HG03280 (cell line): ENCODE data around the gene CLEC16A.

Experiments used
- ATAC-seq: cut with Tn5 transposase; IDR thresholded peaks from one replicate; pipeline ENCODE4 v1.9.1; 2021; ENCODE audit warnings: mild to moderate bottlenecking, moderate library complexity; ENCODE audit not compliant: unreplicated experiment

The CLEC16A gene

DNA sequence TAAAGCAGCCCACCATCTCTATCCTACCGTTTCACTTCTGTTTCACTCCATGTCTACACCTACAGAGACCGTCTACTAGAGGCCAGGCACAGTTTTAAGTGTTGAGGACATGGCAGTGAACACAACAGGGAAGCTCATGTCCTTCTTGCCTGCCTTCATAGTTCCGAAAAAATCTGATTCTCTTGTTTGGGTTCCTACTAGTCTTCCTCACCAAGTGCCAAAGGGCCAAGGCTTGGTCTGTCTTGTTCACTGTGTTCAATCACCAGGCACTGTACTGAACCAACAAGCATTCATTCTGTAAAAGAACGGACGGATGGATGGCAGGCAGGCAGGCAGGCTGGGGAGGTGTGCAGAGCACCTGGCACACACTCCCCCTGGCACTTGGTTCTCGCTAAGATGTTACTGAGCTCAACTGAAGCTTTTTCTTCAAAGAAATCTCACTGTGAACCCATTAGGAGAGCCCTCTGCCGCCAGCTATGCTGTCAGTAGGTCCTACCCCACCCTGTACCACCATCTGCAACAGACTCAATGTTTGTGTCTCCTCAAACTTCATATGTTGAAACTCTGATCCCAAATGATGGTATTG lies 4.6 kb upstream of the CLEC16A start:
- no peak for ATAC-seq

DNA sequence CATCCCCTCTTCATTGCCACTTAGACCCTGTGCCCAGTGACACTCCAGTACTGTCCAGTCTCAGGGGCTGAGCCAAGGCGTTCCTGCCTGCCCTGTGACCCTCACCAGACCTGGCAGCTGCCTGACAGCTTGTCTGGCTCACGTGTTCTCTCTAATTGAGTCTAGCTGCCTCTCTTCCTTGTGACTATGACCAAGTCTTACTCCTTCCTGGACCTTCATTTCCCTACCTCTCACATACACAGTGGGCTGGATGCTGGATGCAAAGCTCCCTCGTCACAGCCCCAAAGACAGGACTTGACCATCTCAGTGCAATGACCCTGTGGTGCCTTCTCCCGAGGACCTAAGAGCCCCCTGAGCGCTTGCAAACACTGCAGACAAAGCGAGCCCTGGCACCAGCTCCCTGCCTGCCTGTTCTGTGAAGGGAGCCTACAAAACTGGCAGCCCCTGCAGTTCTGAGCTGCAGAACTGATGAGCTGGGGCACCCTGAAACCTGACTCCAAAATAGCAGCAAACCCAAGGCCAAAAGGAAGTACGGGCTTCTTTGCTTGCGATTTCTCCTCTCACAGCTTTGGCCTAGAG lies 3.8 kb upstream of the CLEC16A start:
- no peak for ATAC-seq

DNA sequence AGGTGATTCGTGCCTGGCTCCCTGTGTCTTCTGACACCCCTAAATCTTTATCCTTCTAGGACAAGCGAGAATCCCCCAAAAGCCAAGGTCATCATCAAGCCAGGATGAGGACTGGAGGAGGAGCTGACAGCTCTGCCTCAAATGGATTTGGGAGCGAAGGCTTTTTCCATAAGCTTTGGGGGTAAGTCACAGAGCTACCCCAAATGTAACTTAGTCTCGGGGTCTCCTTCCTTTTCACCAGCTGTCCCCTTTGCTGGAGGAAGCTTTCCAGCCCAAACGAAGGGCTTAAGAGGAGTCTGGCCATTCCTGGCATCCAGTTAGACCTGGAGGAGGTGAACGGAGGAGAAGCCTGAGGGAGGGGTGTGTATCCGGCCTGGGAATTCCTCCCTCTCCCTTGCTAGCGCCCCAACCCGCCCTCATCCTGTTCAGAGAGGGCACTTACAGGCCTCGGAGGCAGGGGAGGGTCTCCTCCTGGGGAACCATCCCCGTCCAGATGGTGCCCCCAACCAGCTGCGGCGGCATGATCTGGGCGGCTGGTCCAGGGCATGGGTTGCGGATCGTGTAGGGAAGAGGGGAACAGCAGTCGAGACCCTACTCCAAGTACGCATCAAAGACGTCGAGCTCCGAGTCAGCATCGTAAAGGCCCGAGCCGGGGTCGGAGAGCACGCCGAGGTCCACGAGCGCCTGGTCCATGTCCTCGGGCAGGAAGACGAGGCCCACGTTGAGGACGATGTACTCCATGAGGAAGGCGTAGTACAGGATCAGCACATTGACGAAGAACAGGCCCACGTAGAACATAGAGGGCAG lies 3.0 kb upstream of the CLEC16A start:
- no peak for ATAC-seq

DNA sequence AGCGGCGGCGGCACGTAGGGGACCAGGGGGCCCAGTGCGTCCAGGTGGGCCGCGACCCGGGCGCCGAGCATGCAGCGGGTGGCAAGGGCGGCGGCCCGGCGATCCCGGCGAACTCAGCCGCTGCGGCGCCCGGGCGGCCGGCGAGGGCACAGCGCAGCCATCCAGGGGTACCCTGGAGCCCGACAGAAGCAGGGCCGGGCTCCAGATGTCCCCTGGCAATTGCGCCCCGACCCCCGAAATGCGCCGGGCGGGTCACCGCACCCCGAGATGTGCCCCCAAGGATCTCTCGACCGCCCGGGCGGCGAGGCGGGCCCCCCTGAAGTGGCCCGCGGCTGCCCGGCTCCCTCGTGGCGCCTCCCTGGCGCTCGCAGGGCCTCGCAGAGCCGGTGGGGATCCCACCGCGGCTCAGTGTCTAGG lies 2.4 kb upstream of the CLEC16A start:
- ATAC-seq: peak; percentile 7

DNA sequence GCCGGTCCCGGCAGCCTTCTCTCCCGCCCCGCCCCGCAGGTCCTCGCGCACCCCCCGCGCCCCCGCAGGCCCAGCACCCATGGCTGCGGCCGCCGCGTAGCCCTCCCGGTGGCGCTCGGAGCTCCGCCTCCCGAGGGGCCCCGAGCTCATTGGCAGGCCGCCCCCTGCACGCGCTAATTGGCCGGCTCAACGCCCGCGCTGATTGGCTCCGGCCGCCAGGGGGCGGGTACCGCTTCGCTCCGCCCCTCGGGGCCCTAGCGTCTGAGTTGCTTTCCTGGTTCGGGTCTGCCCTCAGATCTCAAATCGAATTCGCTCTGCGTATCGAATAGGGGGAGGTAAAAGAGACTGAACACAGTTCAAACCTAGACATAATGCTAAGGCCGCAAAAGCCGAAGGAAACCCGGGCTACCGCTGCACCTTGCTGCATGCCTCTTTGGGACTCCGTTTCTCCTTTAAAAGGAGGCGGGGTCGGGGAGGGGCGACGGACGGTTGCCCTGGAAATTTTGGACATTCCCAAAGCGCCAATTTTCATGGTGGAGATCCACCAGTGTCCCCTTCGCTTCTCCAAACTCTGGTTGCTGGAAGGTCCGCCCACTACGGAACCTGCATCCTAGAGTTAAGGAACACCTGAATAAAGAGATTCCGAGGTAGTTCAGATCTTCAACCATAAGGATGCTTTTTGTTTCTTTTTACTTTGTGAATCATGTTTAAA lies 1.9 kb upstream of the CLEC16A start, which contains the start of gene DEXI:
Gene DEXI, minus strand, starts transcription at position 117 of the 712 bp plus-strand sequence. CDS start 463 bp downstream, outside the sequence.
- ATAC-seq: peak; percentile 73

DNA sequence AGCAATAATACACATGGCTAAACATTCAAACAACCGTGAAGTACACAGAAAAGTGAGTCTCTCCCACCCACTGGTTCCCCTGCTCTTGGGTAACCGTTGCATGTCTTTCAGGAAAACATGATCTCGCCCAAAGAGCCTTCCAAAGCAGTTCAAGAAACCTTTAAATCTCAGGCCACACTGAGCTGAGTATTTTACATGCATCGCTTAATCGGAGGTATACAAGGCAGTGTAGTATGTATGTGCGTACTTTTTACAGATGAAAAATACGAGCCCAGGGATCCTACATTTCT lies 1.4 kb upstream of the CLEC16A start:
- ATAC-seq: no peak

DNA sequence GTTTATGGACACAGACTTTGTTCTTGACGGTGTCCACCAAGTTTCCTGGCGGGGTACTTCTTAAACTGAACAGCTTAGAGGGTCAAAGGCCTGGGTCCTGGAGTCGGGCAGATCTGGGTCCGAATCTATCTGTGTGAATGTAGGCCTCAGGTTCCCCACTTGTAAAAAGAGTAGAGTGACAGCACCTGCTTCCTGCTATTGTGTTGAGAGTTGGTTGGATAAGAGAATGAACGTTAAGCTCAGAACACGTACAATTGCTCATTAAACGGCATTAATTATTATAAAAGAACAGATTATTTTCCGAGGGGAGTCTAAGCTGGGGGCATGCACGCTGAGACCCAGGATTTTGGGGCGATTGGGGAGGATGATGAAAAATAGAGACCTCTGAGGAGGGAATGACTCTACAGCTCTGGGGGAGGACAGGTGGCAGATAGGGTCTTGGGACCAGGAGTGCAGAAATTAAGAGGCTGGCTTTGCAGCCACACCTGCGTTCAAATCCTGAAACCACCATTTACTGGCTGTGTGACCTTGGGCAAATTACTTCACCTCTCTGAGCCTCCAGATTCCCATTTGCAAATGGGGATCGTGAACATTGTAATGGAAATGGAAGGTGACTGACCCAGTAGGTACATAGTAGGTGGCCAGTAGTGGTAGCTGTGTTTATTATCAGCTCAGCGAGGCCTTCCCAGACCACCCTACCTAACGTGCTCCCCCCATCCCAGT lies 862 bp downstream of the CLEC16A start:
- no peak for ATAC-seq

DNA sequence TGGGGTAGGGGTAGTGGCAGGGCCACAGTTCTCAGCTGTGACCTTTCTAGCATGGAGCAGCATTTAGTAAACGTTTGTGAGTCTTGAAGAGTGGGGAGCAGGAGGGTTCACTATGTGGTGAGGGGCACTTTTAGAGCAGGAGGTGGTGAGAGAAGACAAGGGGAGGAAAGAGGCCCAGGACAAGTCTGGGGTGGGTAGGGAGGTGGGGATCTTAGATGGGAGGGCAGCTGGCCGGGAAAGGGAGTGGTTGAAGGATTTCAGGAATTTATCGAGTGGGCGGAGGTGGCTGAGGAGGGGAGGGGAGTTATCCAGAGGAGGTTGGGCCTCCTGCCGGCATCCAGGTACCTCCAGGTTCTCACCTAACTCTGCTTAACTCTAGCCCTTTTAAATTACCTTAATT lies 1.9 kb downstream of the CLEC16A start:
- no peak for ATAC-seq

DNA sequence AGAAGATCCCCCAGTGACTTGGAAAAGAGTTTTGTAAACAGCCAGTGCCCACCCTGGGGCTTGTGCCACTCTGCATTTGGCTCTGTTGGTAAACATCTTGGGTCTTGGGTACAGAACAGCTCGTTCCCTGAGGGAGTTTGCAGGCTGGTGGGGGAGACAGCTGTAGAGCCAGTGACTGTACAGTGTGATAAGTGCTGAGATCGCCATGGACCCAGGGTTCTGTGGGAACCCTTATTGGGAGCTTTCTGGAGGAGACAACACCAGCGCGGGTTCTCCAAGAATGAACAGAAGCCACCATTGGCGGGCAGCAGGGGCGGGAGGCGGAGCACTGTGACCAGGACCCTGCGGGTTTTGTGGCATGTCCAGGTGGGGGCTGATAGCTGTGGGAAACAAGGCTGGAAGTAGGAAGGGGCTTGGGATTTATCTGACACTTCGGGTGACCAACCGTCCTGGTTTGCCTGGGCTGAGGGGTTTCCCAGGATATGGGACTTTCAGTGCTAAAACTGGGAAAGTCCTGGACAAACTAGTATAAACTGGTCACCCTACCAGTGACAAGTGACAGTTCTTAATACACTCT lies 2.9 kb downstream of the CLEC16A start:
- ATAC-seq: no peak

DNA sequence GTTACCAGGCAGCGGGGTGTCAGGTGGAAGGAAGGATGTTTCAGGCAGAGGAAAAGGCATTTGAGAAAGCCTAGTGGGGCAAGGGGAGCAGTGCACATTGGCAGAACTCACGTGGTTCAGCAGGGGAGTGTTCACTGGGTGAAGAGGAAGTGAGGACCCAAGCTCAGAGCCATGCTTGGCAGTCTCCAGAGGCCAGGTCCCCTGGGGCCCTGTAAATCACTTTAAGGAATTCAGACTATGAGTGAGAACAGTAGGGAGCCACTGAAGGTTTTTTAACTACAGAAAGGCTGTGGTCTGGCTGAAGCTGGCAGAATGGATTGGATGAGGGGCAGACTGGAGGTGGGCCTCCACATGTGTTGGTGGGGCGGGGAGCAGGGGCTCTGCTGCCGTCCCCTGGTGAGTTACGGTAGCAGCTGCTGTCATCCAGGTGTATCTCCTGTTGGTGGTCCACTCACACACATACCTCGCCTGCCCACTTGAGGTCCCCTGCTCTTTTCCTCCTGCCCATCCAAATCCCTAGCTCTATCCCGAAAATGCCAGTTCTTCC lies 5.1 kb downstream of the CLEC16A start:
- peak; percentile 64 for ATAC-seq

DNA sequence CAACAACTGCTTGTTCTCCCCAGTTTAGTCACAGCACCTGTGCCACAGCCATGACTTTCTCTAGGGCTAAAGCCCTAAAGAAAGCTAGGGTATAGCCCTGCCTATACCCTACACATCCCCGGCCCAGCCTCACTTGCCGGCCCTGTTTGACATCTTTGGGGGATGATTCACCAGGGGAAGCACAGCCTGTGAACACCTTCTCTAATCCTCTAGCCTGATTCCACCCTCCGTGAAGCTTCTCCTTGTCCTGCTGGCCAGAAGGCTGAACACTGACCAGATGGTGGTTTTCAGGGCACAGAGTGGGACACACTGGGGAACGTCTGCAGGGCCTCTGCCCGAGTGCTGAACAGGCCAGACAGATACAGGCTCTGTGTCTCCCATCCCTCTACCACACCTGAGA lies 6.0 kb downstream of the CLEC16A start:
- ATAC-seq: no peak

DNA sequence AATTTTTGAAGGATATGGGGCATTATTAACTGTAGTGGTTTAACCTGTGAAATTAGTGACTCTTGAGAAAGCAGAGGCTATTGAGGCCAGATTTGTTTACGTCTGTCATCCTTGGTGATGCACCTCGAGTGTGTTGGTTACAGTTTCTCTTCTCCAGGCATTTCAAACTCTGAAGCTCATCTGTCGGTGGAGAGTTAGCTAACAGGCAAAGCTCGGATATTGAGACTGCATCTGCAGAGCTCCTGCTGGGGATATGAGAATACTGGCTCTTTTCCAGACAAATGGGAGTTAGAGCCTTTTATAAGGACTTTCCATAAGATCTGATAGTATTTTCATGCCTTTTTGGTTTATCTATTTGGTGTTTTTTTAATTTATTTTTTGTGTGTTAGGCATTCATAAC lies 6.7 kb downstream of the CLEC16A start:
- no peak for ATAC-seq

DNA sequence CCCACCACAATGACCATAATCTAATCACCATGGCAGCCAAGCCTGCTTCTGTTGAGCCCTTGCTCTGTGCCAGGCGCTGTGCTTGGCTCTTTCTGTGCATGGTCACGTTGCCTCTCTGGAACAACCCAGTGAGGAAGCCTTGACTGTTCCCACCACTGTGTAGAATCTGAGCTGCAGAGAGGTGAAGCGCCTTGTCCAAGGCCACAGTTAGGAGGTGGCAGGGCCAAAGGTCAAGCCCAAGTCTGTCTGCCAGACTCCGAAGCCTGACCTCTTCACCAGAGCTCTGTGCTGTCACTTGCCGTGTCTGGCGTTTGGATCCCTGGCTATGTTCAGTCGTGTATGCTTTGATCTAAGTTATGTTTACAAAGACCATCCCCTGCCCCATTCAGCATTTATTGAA lies 10.5 kb downstream of the CLEC16A start:
- ATAC-seq: no peak

DNA sequence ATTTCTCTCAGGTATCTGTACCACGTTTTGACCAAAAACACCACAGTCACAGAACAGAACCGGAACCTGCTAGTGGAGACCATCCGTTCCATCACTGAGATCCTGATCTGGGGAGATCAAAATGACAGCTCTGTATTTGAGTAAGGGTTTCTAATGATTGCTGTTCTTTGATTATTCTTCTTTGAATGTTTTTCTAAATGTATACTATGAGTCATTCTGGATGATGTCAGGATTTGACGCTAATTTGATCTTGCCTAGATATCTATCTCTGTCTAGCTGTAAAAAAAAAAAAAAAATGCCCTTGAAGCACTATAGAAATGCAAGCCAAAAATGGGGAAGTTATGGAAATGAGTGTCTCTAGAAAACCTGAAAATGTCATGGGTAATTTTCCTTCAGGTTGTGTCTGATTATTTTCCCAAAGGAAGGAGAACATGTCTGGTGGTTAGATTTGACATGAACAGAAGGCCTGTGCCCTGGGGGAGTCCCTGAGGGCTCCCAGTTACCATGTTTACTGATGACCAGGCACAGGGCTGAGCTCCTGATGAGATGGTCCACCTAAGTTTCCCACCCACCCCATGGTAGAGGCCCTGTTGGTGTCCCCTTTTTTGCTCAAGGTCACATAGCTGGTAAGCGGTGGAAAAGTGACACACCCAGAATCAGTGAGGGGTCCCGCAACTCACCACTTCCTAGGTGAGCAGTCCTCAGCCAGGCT lies 13.6 kb downstream of the CLEC16A start:
- ATAC-seq: no peak

DNA sequence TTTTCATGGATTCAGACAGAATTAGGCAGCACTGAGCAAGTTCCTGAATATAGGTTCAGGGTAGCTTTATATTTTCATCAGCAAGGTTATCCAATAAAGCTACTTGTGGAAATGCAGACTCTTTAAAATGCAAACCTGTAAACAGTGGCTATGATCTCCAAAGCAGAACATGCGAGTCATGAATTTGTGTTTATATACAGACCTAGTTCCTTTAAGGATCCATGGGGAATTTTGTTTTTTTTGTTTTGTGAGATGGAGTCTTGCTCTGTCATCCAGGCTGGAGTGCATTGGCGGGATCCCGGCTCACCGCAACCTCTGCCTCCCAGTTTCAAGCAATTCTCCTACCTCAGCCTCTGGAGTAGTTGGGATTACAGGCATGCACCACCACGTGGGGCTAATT lies 14.8 kb downstream of the CLEC16A start:
- ATAC-seq: no peak

DNA sequence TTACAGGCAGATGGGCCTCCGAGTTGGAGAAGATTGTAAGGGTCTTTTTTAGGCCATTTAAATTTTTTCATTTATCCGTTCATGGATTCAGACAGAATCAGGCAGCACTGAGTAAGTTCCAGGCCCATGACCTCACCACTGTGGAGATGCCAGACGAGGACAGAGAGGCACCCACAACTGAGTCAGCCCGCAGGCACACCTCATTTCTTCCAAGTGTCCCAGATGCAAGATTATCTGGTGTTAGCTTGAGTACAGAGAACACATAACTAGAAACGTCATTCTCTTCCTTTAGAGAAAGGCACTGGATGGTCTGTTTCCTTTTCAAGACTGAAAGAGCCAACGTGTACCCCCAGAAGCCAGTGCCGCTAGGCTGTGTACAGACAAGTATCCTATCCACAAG lies 16.9 kb downstream of the CLEC16A start:
- no peak for ATAC-seq

DNA sequence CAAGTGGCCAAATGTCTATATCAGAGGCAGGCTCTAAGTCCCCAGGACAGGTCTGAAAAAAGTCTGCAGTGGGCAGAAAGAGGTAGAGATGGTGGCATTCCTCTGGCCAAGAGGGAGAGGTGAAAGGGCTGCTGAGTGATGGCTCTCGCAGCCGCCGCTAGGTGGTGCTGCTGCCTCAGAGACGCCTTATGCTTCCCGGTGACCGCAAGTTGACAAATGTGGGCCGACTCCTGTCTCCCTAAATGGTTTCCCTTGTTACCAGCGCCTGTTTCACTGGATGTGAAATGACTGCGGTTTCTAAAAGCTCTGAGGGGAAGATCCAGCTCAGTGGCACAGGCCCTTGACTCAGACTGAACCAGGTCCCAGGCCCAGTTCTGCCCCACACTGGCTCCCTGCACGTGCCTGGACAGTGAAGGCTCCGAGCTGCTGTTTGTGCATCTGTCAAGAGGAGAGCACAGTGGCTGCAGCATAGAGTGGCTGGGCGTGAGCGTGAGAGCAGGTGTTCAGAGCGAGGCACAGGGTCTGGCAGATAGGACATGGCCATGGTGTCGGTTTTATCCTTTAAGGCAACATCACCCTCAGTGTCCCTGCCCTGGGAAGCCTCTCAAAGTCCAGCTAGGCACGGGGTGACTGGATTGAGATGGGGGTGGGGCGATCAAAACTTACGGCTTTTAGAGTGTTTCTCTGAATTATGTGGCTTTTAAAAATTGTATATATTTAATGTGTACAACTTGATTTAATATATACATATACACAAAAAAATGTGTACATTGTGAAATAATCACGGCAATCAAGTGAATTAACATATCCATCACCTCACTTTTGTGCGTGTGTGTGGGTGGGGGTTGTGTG lies 19.9 kb downstream of the CLEC16A start:
- ATAC-seq: peak; percentile 36

DNA sequence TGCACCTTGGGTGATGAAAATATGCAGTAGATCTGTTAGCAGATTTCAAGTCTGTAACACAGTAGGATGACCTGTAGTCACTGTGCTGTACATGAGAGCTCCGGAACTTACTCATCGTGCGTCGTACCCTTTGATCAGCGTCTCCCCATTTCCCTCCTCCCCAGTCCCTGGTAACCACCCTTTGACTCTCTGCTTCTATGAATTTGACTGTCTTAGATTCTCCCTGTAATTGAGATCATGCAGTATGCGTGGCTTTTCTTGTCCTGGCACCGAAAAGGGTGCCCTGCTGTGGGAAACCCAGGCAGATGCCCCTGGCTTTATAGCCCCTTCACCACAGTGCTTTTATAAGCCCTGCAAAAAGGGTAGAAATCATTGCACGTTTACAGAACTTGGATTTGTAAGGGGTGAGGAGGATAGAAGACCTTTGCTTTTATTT lies 20.5 kb downstream of the CLEC16A start:
- ATAC-seq: peak; percentile 51
